ENCODE results near the gene A4GALT. TPM values are rescaled to one million over a fixed set of nuclear protein-coding genes. Genes with fewer than 3 reads are reported as not detected.

A4GALT gene
- polyA plus RNA-seq, 1 experiment: 1.8 TPM

GRCh38 chr22:42645341-42645937, 75.2 kb downstream of the A4GALT start:
- TF ChIP-seq CTCF (IDR thresholded peaks at IDR 0.05; ENCODE audit: low read depth, low read length): no peak
- Histone ChIP-seq H3K27me3 (ENCODE audit: control insufficient read depth, insufficient read depth, low read length) (no peaks in the 10 kb centered on the region), H3K27ac (ENCODE audit: low read depth, low read length) (peak overlapping the region; percentile 47), H3K4me3 (ENCODE audit: low read depth, low read length) (no peak overlapping the region), H3K9me3 (ENCODE audit: control insufficient read depth, insufficient read depth, low read length) (no peaks in the 10 kb centered on the region; the same call in 1 of the 2 replicates)
- DNase-seq (ENCODE audit: low read depth, low spot score): no peak
- POLR2A ChIA-PET: interaction anchor here (0.6 kb wide), 1 partner anchor 455 kb away, joined by 3 read pairs; no protein-coding TSS in a partner anchor
- CTCF ChIA-PET: no interaction called here

GRCh38 chr22:42644422-42645340, 76.0 kb downstream of the A4GALT start:
- POLR2A ChIA-PET: interaction anchor here (0.6 to 0.9 kb wide), 2 partner anchors 29 to 456 kb away, joined by 3 read pairs; no protein-coding TSS in a partner anchor
- Histone ChIP-seq H3K9me3 (ENCODE audit: control insufficient read depth, insufficient read depth, low read length) (no peaks in the 10 kb centered on the region; the same call in 1 of the 2 replicates), H3K27ac (ENCODE audit: low read depth, low read length) (peak overlapping the region; percentile 47), H3K4me3 (ENCODE audit: low read depth, low read length) (peak overlapping the region; percentile 7; the same call in 1 of the 2 replicates), H3K27me3 (ENCODE audit: control insufficient read depth, insufficient read depth, low read length) (no peaks in the 10 kb centered on the region)
- no peak for TF ChIP-seq CTCF (IDR thresholded peaks at IDR 0.05; ENCODE audit: low read depth, low read length)
- CTCF ChIA-PET: interaction anchor here (1.4 to 1.6 kb wide), 2 partner anchors 23 to 175 kb away, joined by 4 read pairs; no protein-coding TSS in a partner anchor
- no peak for DNase-seq (ENCODE audit: low read depth, low spot score)

GRCh38 chr22:42643634-42644421, 76.8 kb downstream of the A4GALT start:
- TF ChIP-seq CTCF (IDR thresholded peaks at IDR 0.05; ENCODE audit: low read depth, low read length): no peak
- ChIA-PET CTCF (interaction anchor here (1.4 to 1.6 kb wide), 2 partner anchors 22 to 176 kb away, joined by 4 read pairs; no protein-coding TSS in a partner anchor), POLR2A (interaction anchor here (0.9 kb wide), 1 partner anchor 28 kb away, joined by 3 read pairs; no protein-coding TSS in a partner anchor)
- Histone ChIP-seq H3K27me3 (ENCODE audit: control insufficient read depth, insufficient read depth, low read length) (no peaks in the 10 kb centered on the region), H3K9me3 (ENCODE audit: control insufficient read depth, insufficient read depth, low read length) (no peaks in the 10 kb centered on the region; the same call in 1 of the 2 replicates), H3K4me3 (ENCODE audit: low read depth, low read length) (no peak overlapping the region), H3K27ac (ENCODE audit: low read depth, low read length) (no peak overlapping the region)
- no peak for DNase-seq (ENCODE audit: low read depth, low spot score)

- DNase-seq (ENCODE audit: low read depth, low spot score): no peak
- ChIA-PET POLR2A (no interaction called here), CTCF (interaction anchor here (1.4 kb wide), 1 partner anchor 177 kb away, joined by 4 read pairs; no protein-coding TSS in a partner anchor)
- no peaks in the 10 kb centered on the region; the same call in 1 of the 2 replicates for H3K9me3 ChIP-seq (ENCODE audit: control insufficient read depth, insufficient read depth, low read length)
- H3K27ac ChIP-seq (ENCODE audit: low read depth, low read length): no peak overlapping the region
- no peak for TF ChIP-seq CTCF (IDR thresholded peaks at IDR 0.05; ENCODE audit: low read depth, low read length)
- no peak overlapping the region for H3K4me3 ChIP-seq (ENCODE audit: low read depth, low read length)
- no peaks in the 10 kb centered on the region for H3K27me3 ChIP-seq (ENCODE audit: control insufficient read depth, insufficient read depth, low read length)
Measured at GRCh38 chr22:42642806-42643633, 77.7 kb downstream of the A4GALT start.

Small RNAs within 50 kb of the gene (small RNA-seq; reads per million reads assigned to genes)
- not detected for gene RF00019 (ENCODE audit: insufficient read length, low read depth)

Other genes with a start within 250 kb of the A4GALT start
- gene RRP7A, start 201.1 kb downstream of the A4GALT start, polyA plus RNA-seq (2011; rRNA removed): 17.4 and 21.8 TPM in 2 replicates
- 6.6 and 9.0 TPM in 2 replicates for gene SERHL2, start 166.9 kb downstream of the A4GALT start, polyA plus RNA-seq (2011; rRNA removed)
- 50.6 and 55.7 TPM in 2 replicates for gene POLDIP3, start 106.0 kb downstream of the A4GALT start, polyA plus RNA-seq (2011; rRNA removed)
- gene ATP5MGL, start 80.3 kb downstream of the A4GALT start, polyA plus RNA-seq (2011; rRNA removed): 0.15 TPM in 1 of 2 replicates, not detected in the other
- gene CYB5R3, start 71.5 kb downstream of the A4GALT start, polyA plus RNA-seq (2011; rRNA removed): 110 and 151 TPM in 2 replicates
- 54.2 and 69.4 TPM in 2 replicates for gene ARFGAP3, start 136.4 kb upstream of the A4GALT start, polyA plus RNA-seq (2011; rRNA removed)